ENCODE results near the gene ENDOU.
A peak's percentile ranks its signal among the peaks of the same experiment; 100 is the strongest.

Gene ENDOU

DNA sequence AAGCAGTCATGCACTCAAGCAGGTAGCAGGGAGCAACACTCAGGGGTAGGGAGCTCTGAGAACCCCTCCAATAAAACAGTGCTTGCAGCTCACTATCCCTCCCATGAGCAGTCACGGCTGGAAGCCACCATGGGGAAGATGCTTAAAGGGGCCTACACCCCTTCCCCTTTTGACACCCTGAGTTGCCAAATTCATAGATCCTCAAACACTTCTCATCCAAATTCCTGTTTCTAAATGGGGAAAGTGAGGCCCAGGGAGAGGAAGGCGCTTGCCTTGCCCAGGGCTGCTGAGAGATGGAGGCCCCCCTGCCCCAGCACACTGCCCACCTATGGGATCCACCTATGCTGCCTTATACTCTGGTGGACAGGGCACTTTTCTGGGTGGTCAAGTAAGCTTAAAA lies 7.2 kb upstream of the ENDOU start:
- no peak overlapping the region for H3K4me3 ChIP-seq (ENCODE audit: low read depth, low read length)
- TF ChIP-seq, protein P1, sequence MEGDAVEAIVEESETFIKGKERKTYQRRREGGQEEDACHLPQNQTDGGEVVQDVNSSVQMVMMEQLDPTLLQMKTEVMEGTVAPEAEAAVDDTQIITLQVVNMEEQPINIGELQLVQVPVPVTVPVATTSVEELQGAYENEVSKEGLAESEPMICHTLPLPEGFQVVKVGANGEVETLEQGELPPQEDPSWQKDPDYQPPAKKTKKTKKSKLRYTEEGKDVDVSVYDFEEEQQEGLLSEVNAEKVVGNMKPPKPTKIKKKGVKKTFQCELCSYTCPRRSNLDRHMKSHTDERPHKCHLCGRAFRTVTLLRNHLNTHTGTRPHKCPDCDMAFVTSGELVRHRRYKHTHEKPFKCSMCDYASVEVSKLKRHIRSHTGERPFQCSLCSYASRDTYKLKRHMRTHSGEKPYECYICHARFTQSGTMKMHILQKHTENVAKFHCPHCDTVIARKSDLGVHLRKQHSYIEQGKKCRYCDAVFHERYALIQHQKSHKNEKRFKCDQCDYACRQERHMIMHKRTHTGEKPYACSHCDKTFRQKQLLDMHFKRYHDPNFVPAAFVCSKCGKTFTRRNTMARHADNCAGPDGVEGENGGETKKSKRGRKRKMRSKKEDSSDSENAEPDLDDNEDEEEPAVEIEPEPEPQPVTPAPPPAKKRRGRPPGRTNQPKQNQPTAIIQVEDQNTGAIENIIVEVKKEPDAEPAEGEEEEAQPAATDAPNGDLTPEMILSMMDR (IDR thresholded peaks at IDR 0.05; ENCODE audit: low read depth, low read length, missing control alignments), result no peak
- no peak for DNase-seq (ENCODE audit: low read depth)

DNA sequence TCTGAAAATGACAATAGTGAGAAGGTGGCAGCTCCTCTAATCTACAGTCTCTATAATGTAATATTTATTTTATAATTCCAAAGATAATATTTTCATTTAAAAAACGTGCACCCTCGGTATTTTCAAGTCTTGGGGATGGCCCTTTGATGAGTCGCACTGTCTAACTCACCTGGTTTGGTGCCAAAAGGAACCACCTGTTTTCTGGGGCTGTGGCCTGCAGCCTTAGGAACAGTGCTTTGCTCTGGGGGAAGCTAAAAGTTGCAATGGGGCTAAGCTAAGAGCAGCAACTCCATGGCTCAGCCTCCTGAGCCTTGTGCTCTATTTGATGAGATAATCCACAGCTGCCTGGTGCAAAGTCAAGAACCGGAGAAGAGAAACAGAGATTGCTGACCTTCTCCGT lies 6.4 kb upstream of the ENDOU start:
- TF ChIP-seq, protein P1 (IDR thresholded peaks at IDR 0.05; ENCODE audit: low read depth, low read length, missing control alignments), result no peak
- DNase-seq (ENCODE audit: low read depth), result no peak
- H3K4me3 ChIP-seq (ENCODE audit: low read depth, low read length), result no peak overlapping the region

DNA sequence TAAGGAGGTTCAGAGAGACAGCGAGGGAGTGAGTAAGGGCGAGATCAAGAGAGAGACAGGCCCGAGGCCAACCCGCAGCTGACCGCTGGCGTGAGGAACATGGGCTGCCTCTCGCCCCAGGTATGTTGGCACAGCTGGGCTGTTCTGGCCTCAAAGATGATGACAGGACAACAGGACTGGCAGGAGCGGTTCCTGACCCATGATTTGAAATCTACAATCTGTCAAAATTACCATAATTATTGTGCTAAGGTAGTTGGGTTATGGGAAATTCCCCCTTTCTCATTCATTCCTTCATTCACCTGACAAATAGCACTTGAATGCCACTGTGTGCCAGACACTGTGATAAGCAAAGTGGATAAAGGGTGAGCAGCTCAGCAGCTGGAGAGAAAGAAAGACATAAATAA lies 5.1 kb upstream of the ENDOU start:
- no peak for DNase-seq (ENCODE audit: low read depth)
- H3K4me3 ChIP-seq (ENCODE audit: low read depth, low read length), result no peak overlapping the region
- TF ChIP-seq, protein P1 (IDR thresholded peaks at IDR 0.05; ENCODE audit: low read depth, low read length, missing control alignments), result no peak

DNA sequence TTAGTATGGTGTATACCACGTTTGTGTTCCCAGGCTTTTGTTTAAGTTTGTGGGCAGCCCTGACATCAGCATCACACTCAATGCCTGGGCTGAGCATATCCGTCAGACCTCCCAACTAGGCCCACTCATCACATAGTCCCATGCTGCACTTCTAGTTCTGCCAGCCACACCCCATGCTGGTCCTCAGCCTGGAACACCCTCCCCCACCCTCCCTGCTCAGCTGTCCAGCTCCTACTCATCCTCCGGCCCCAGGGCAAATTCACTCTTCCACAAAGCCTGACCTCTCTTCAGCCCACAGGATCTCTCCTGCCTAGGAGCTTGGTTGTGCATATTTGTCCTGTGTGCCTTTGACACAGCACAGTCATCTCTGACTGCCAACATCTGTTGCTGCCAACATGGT lies 3.9 kb upstream of the ENDOU start:
- TF ChIP-seq, protein P1 (IDR thresholded peaks at IDR 0.05; ENCODE audit: low read depth, low read length, missing control alignments), result no peak
- no peak for DNase-seq (ENCODE audit: low read depth)
- no peak overlapping the region for H3K4me3 ChIP-seq (ENCODE audit: low read depth, low read length)

DNA sequence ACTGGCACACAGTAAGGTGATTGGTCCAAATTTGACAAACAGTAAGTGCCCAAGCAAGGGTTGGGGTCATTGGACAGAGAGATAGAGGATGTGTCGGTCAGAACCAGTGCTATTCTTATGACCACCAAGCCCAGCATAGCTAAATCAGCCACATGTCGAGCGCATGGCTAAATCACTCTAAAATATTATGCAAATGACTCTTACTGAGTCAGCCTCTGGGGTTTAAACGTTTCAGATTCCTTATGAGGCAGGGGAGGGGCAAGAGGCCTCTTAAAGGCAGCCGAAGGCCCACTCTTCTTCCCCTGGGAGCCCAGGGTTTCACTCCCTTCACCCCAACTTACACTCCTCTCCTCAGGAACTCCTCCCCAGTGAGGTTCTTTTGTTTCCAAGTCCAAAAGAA lies 603 bp upstream of the ENDOU start:
- peak; percentile 41 for DNase-seq (ENCODE audit: low read depth)
- no peak overlapping the region for H3K4me3 ChIP-seq (ENCODE audit: low read depth, low read length)
- TF ChIP-seq, protein P1 (IDR thresholded peaks at IDR 0.05; ENCODE audit: low read depth, low read length, missing control alignments), result no peak

DNA sequence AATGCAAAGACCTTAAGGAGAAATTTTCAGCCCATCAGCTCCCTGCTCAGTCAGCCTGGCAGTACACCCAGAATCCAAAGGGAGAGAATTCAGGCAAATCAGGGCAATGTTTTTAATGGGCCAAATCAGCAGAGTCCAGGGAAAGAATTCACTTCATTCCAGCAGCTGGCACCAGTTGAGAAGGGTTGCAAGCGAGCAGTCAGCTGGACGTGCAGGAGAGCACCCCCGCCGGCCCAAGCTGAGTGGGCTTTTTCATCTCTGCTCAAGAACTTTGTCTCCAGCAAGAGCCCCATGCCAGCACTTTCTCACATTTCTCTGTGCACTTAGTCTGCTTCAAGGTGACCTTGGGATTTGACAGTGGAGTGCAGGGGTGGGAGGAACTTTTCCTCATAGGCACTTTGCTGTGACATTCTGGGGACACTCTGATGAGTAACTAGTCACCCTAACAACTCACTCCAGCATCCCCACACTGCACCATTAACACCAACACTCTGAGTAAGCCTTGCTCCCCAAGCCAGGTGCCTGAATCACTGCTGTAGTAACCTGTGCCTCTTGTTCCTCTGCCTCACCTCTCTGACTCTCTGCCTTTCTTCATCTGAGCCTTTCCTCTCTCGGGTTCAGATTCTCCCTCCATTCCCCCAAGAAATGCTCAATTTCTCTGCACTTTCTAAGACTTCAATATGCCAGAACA lies 2.2 kb downstream of the ENDOU start:
- no peak overlapping the region for H3K4me3 ChIP-seq (ENCODE audit: low read depth, low read length)
- DNase-seq (ENCODE audit: low read depth), result no peak
- TF ChIP-seq, protein P1 (IDR thresholded peaks at IDR 0.05; ENCODE audit: low read depth, low read length, missing control alignments), result no peak

All from GM12864 (cell line).